GM23338 (cell line): ENCODE data around the gene RPP40. TPM values are rescaled to one million over a fixed set of nuclear protein-coding genes. Genes with fewer than 3 reads are reported as not detected.

ENCODE experiments used
- ATAC-seq: fragments of 200-7000 bp; cut with Tn5 transposase; 3 replicates; pipeline ENCODE4 v1.9.1; 2020
- DNase-seq: peaks from one replicate; pipeline ENCODE4 v3.0.0-alpha.2; 2015; ENCODE audit warnings: low spot score
- H2AFZ ChIP-seq: fragments of 200-600 bp; sonication (generic); 2 replicates; pipeline ENCODE4 v1.8.0; 2016; ENCODE audit warnings: antibody characterized with exemption, mild to moderate bottlenecking, moderate library complexity
- H3F3A ChIP-seq: fragments of 200-600 bp; sonication (generic); replicated peaks from 2 replicates; pipeline ENCODE4 v1.8.0; 2017; ENCODE audit warnings: antibody characterized with exemption, mixed run types, low read depth
- H3K27ac ChIP-seq: fragments of 200-600 bp; sonication (generic); 2 replicates; pipeline ENCODE4 v1.6.1; 2016; ENCODE audit warnings: low read depth
- H3K27me3 ChIP-seq: fragments of 200-600 bp; sonication (generic); 2 replicates; pipeline ENCODE4 v1.8.0; 2016; ENCODE audit warnings: mild to moderate bottlenecking, mixed run types, moderate library complexity; ENCODE audit not compliant: insufficient read depth
- H3K36me3 ChIP-seq: fragments of 200-600 bp; sonication (generic); 2 replicates; pipeline ENCODE4 v1.8.0; 2016; ENCODE audit warnings: mild to moderate bottlenecking; ENCODE audit not compliant: insufficient read depth
- H3K4me1 ChIP-seq: fragments of 200-600 bp; sonication (generic); 2 replicates; pipeline ENCODE4 v1.8.0; 2016; ENCODE audit warnings: mild to moderate bottlenecking, moderate library complexity; ENCODE audit not compliant: insufficient read depth
- H3K4me2 ChIP-seq: fragments of 200-600 bp; sonication (generic); 2 replicates; pipeline ENCODE4 v1.7.1; 2017; ENCODE audit warnings: mixed run types
- H3K4me3 ChIP-seq: fragments of 200-600 bp; sonication (generic); 2 replicates; pipeline ENCODE4 v1.6.1; 2016; ENCODE audit warnings: mixed run types
- H3K79me2 ChIP-seq: fragments of 200-600 bp; sonication (generic); replicated peaks from 2 replicates; pipeline ENCODE4 v1.8.0; 2017; ENCODE audit warnings: mild to moderate bottlenecking; ENCODE audit not compliant: insufficient read depth
- H3K9me2 ChIP-seq: fragments of 200-600 bp; sonication (generic); 2 replicates; pipeline ENCODE4 v1.8.0; 2017; ENCODE audit not compliant: insufficient read depth
- H4K20me1 ChIP-seq: fragments of 200-600 bp; sonication (generic); replicated peaks from 2 replicates; pipeline ENCODE4 v1.8.0; 2017; ENCODE audit warnings: mild to moderate bottlenecking; ENCODE audit not compliant: insufficient read depth
- H3K27ac Mint-ChIP-seq: 2 replicates; pipeline ENCODE4 v1.8.0; 2020; ENCODE audit warnings: inconsistent platforms, mild to moderate bottlenecking, moderate library complexity, mixed read lengths
- H3K27me3 Mint-ChIP-seq: 3 replicates; pipeline ENCODE4 v1.8.0; 2022; ENCODE audit warnings: low read depth, mild to moderate bottlenecking, moderate library complexity, mixed read lengths, inconsistent platforms; ENCODE audit not compliant: insufficient read depth, poor library complexity
- H3K36me3 Mint-ChIP-seq: 3 replicates; pipeline ENCODE4 v1.8.0; 2021; ENCODE audit warnings: low read depth, mild to moderate bottlenecking, inconsistent platforms, moderate library complexity, mixed read lengths
- H3K4me1 Mint-ChIP-seq: 3 replicates; pipeline ENCODE4 v1.8.0; 2020; ENCODE audit warnings: mild to moderate bottlenecking, inconsistent platforms, mixed read lengths
- H3K4me3 Mint-ChIP-seq: 3 replicates; pipeline ENCODE4 v1.8.0; 2021; ENCODE audit warnings: moderate library complexity, mild to moderate bottlenecking, inconsistent platforms, mixed read lengths
- H3K9me3 Mint-ChIP-seq: 3 replicates; pipeline ENCODE4 v1.8.0; 2020; ENCODE audit warnings: moderate library complexity, mild to moderate bottlenecking, inconsistent platforms, mixed read lengths
- CREB1 ChIP-seq: fragments of 250-450 bp; sonication (Bioruptor Pico); IDR thresholded peaks from 2 replicates; pipeline ENCODE4 v1.5.0; 2020; ENCODE audit warnings: low read depth, mild to moderate bottlenecking, moderate library complexity
- ETS1 ChIP-seq: IDR thresholded peaks from 2 replicates; pipeline ENCODE4 v1.6.1; 2016; ENCODE audit warnings: antibody characterized with exemption
- EZH2 ChIP-seq: fragments of 200-600 bp; sonication (generic); IDR thresholded peaks from one replicate; pipeline ENCODE4 v1.8.0; 2017; ENCODE audit warnings: antibody characterized with exemption, mild to moderate bottlenecking, low read depth; ENCODE audit not compliant: unreplicated experiment
- EZH2phosphoT487 ChIP-seq: fragments of 200-600 bp; sonication (generic); IDR thresholded peaks from one replicate; pipeline ENCODE4 v1.8.1; 2018; ENCODE audit warnings: antibody characterized with exemption; ENCODE audit not compliant: unreplicated experiment
- JUNB ChIP-seq: IDR thresholded peaks from one replicate; pipeline ENCODE4 v1.6.1; 2016; ENCODE audit warnings: antibody characterized with exemption; ENCODE audit not compliant: unreplicated experiment
- NANOG ChIP-seq: IDR thresholded peaks from 2 replicates; pipeline ENCODE4 v1.6.1; 2016; ENCODE audit warnings: antibody characterized with exemption, borderline replicate concordance
- POLR2AphosphoS5 ChIP-seq: IDR thresholded peaks from 2 replicates; pipeline ENCODE4 v1.6.1; 2016; ENCODE audit warnings: antibody characterized with exemption, low read depth
- REST ChIP-seq: IDR thresholded peaks from one replicate; pipeline ENCODE4 v1.6.1; 2018; ENCODE audit warnings: antibody characterized with exemption; ENCODE audit not compliant: unreplicated experiment
- STAT1 ChIP-seq: IDR thresholded peaks from one replicate; pipeline ENCODE4 v1.6.1; 2016; ENCODE audit warnings: antibody characterized with exemption; ENCODE audit not compliant: unreplicated experiment
- ZNF114 ChIP-seq: fragments of 250-450 bp; sonication (Bioruptor Pico); IDR thresholded peaks from 2 replicates; pipeline ENCODE4 v1.5.0; 2020; ENCODE audit warnings: mild to moderate bottlenecking, moderate library complexity
- ZNF331 ChIP-seq: fragments of 250-450 bp; sonication (Bioruptor Pico); IDR thresholded peaks from 2 replicates; pipeline ENCODE4 v1.5.0; 2020; ENCODE audit warnings: low read depth, mild to moderate bottlenecking, moderate library complexity
- ZNF462 ChIP-seq: fragments of 250-450 bp; sonication (Bioruptor Pico); IDR thresholded peaks from 2 replicates; pipeline ENCODE4 v1.5.0; 2020; ENCODE audit warnings: mild to moderate bottlenecking, moderate library complexity
- polyA plus RNA-seq: library from polyadenylated mRNA; unstranded; fragments of >200 nt; fragmentation: Nextera tagmentation; extraction: Ambion mirVana; gene quantifications from 2 replicates; pipeline ENCODE4 v1.2.1, GENCODE V29; 2016
- total RNA-seq: library from RNA; depleted of rRNA; stranded (reverse); fragments of >200 nt; shearing (Covaris generic); gene quantifications from 2 replicates; pipeline ENCODE4 v1.2.3, GENCODE V29; 2014
- TF ChIP-seq, protein P1 (sequence below), 2 experiments: fragments of 200-600 bp in 1 of 2; sonication (generic) in 1 of 2; conservative IDR thresholded peaks; 2 replicates each; pipeline versions ENCODE4 v1.5.1 to v1.6.1; 2016 to 2017; ENCODE audit warnings: antibody characterized with exemption in 2 of 2, low read depth in 2 of 2, mild to moderate bottlenecking in 2 of 2, moderate library complexity in 1 of 2

RPP40 gene
- total and polyA plus RNA-seq, 2 experiments from 2014 or later = 39.3 to 40.4 TPM

DNA sequence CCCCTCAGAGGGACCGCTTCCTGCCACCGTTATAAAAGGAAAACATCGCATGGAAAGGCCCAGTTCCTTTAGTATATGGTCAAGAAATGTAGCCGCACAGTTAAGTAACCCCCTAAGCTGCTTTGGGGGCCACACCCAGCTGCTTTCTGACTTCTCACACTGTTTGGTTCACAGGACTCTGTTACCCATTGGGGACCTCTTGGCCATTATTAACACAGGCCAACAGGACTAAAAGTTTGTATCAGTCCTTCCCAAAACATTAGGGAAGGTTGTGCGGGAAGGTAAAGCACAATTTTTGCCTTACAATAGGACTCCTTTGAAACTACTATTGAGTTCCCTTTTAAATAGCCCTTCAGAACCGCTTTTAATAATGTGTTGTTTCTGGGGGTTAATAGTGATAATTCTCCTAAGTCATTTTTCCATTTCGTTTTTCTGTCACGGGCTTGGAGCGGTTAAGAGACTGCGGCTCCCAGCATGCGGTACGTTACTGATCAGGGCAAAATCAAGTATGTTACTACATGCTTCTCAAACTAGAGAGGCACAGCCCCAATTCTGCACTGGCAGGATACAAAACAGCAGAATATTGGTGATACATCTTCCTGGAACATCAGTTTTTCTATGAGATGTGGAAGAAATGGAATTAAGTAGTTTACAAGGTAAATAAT lies 668 bp upstream of the RPP40 start:
- H4K20me1 ChIP-seq = no peaks in the 10 kb centered on the region
- Mint-ChIP-seq H3K27ac (peak overlapping the region; percentile 88; the same call in 1 of the 2 replicates), H3K4me1 (peaks cover 6% of the 10 kb centered on the region), H3K36me3 (peaks cover 8% of the 10 kb centered on the region; the same call in 1 of the 3 replicates), H3K4me3 (peak overlapping the region; percentile 97), H3K9me3 (no peaks in the 10 kb centered on the region), H3K27me3 (peaks cover 2% of the 10 kb centered on the region)
- peak overlapping the region; percentile 93 for H3K4me3 ChIP-seq
- H3F3A ChIP-seq = peaks cover 12% of the 10 kb centered on the region; the same call in 1 of the 2 replicates
- H3K27me3 ChIP-seq = no peaks in the 10 kb centered on the region
- ATAC-seq = no peak
- H3K36me3 ChIP-seq = no peaks in the 10 kb centered on the region
- H3K27ac ChIP-seq = peak overlapping the region; percentile 89
- no peaks in the 10 kb centered on the region for H3K79me2 ChIP-seq
- H2AFZ ChIP-seq = peak overlapping the region; percentile 100
- no peaks in the 10 kb centered on the region for H3K9me2 ChIP-seq
- peaks cover 7% of the 10 kb centered on the region for H3K4me1 ChIP-seq
- TF ChIP-seq ZNF114 (CRISPR knock-in tag) (no peak), ZNF331 (CRISPR knock-in tag) (no peak), EZH2 (no peak), EZH2phosphoT487 (no peak), REST (no peak), CREB1 (CRISPR knock-in tag) (no peak), STAT1 (no peak), JUNB (no peak), POLR2AphosphoS5 (no peak), NANOG (no peak), ETS1 (no peak), ZNF462 (CRISPR knock-in tag) (no peak)
- TF ChIP-seq, protein P1, sequence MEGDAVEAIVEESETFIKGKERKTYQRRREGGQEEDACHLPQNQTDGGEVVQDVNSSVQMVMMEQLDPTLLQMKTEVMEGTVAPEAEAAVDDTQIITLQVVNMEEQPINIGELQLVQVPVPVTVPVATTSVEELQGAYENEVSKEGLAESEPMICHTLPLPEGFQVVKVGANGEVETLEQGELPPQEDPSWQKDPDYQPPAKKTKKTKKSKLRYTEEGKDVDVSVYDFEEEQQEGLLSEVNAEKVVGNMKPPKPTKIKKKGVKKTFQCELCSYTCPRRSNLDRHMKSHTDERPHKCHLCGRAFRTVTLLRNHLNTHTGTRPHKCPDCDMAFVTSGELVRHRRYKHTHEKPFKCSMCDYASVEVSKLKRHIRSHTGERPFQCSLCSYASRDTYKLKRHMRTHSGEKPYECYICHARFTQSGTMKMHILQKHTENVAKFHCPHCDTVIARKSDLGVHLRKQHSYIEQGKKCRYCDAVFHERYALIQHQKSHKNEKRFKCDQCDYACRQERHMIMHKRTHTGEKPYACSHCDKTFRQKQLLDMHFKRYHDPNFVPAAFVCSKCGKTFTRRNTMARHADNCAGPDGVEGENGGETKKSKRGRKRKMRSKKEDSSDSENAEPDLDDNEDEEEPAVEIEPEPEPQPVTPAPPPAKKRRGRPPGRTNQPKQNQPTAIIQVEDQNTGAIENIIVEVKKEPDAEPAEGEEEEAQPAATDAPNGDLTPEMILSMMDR (conservative IDR thresholded peaks at IDR 0.05; ENCODE audit: low read depth in 2 of 2) = no peak
- no peak for DNase-seq
- peak overlapping the region; percentile 94 for H3K4me2 ChIP-seq
